Gastroesophageal sphincter (tissue), 4 donors: Measurements from ENCODE around the gene ADGRD2. TPM values are rescaled to one million over a fixed set of nuclear protein-coding genes. Genes with fewer than 3 reads are reported as not detected.

Experiments
- ATAC-seq: fragments of 150-250 bp; one replicate; pipeline ENCODE4 v1.9.1; 2016; ENCODE audit warnings: mild to moderate bottlenecking, moderate library complexity
- H3K27ac ChIP-seq, 4 donors: fragments of 200-600 bp; sonication (generic) in 3 of 4; 1 replicate in 3 of 4; 2 replicates in 1 of 4; pipeline ENCODE4 v1.5.1; 2016 to 2019
- H3K27me3 ChIP-seq: fragments of 200-600 bp; sonication (generic); one replicate; pipeline ENCODE4 v1.5.1; 2019
- H3K36me3 ChIP-seq, 2 donors: fragments of 200-600 bp; sonication (generic); one replicate each; pipeline ENCODE4 v1.5.1; 2019; ENCODE audit warnings: control low read depth in 1 of 2
- H3K4me1 ChIP-seq, 3 donors: fragments of 200-600 bp; sonication (generic); 1 replicate in 2 of 3; 2 replicates in 1 of 3; pipeline ENCODE4 v1.5.1; 2016 to 2019; ENCODE audit warnings: control low read depth in 2 of 3
- H3K4me3 ChIP-seq, 2 donors: fragments of 200-600 bp; sonication (generic); one replicate each; pipeline ENCODE4 v1.5.1; 2019; ENCODE audit warnings: mild to moderate bottlenecking in 1 of 2, moderate library complexity in 1 of 2
- H3K9me3 ChIP-seq, 3 donors: fragments of 200-600 bp; sonication (generic); one replicate each; pipeline ENCODE4 v1.5.1; 2017 to 2019; ENCODE audit warnings: control low read depth in 2 of 3
- CTCF ChIP-seq, 4 experiments: fragments of 200-600 bp in 2 of 4; fragments of 450-650 bp in 2 of 4; sonication (generic) in 1 of 4; IDR thresholded peaks; one replicate each; pipeline ENCODE4 v1.5.1; 2017 to 2019; ENCODE audit warnings: antibody characterized with exemption in 4 of 4, mild to moderate bottlenecking in 2 of 4, moderate library complexity in 2 of 4
- EP300 ChIP-seq: sonication (generic); formaldehyde crosslinking; IDR thresholded peaks from one replicate; pipeline ENCODE4 v1.6.1; 2017; ENCODE audit warnings: antibody characterized with exemption, mild to moderate bottlenecking
- POLR2A ChIP-seq, 2 donors: fragments of 450-650 bp; IDR thresholded peaks; one replicate each; pipeline ENCODE4 v1.6.1; 2017; ENCODE audit warnings: antibody characterized with exemption in 2 of 2, mild to moderate bottlenecking in 2 of 2, moderate library complexity in 1 of 2
- POLR2AphosphoS5 ChIP-seq: sonication (generic); formaldehyde crosslinking; IDR thresholded peaks from one replicate; pipeline ENCODE4 v1.6.1; 2017; ENCODE audit warnings: antibody characterized with exemption
- WGBS, 2 donors: methylation state at CpG; one replicate each; pipeline ENCODE4 v1.1.5; 2018; ENCODE audit warnings: low coverage in 1 of 2; 5-methylcytosine and 5-hydroxymethylcytosine counted together
- total RNA-seq, 4 donors: library from RNA; depleted of rRNA; stranded (reverse); fragments of >200 nt; gene quantifications; one replicate each; pipeline ENCODE4 v1.1.0, GENCODE V29; 2016

Gene ADGRD2
- total RNA-seq, 4 donors from 2014 or later, result not detected

GRCh38 chr9:124522121-124523098 lies 72.2 kb downstream of the ADGRD2 start:
- 81 to 83% methylated on average over 6 to 7 of the region's 7 CpGs for WGBS, 2 donors

DNA sequence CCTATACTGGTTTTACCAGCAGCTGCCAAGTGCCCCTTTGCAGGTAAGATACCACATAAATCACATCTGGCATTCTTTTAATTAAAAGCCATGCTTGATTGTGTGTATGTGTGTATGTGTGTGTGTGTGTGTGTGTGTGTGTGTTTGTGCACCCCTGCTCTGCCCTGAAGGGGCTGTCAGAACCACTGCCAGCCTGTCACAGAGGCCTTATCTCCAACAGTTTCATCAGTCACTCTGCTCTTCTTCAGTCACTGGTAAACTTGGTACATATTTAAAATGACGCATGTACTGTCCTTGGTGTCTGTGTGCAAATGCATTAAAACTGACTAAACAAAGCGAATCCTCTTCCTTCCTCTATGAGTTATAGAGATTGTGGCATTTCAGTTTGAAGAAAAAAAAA lies 75.9 kb downstream of the ADGRD2 start:
- Histone ChIP-seq H3K4me1 (no peaks in the 10 kb centered on the region), H3K27ac (no peak overlapping the region), H3K9me3 (no peaks in the 10 kb centered on the region), H3K27me3 (no peaks in the 10 kb centered on the region), H3K4me3 (no peak overlapping the region), H3K36me3 (peaks cover 0 to 10% of the 10 kb centered on the region in 2 donors)
- TF ChIP-seq CTCF (IDR thresholded peaks at IDR 0.05) (no peak), POLR2A (IDR thresholded peaks at IDR 0.05) (no peak), POLR2AphosphoS5 (no peak), EP300 (no peak)
- no peak for ATAC-seq
- 90 to 94% methylated on average over 2 of the region's 2 CpGs for WGBS, 2 donors

More at GRCh38 chr9:124522121-124523098, 72.2 kb downstream of the ADGRD2 start:
- peaks cover 1% of the 10 kb centered on the region for H3K27me3 ChIP-seq
- no peak for ATAC-seq
- no peak overlapping the region for H3K4me3 ChIP-seq
- H3K9me3 ChIP-seq, result no peaks in the 10 kb centered on the region
- H3K4me1 ChIP-seq, result no peaks in the 10 kb centered on the region
- no peak overlapping the region for H3K27ac ChIP-seq
- H3K36me3 ChIP-seq, result peaks cover 0 to 10% of the 10 kb centered on the region in 2 donors
- TF ChIP-seq POLR2A (IDR thresholded peaks at IDR 0.05) (no peak), CTCF (IDR thresholded peaks at IDR 0.05) (no peak), EP300 (no peak), POLR2AphosphoS5 (no peak)

GRCh38 chr9:124527781-124528180 lies 77.5 kb downstream of the ADGRD2 start:
- Histone ChIP-seq H3K27ac (no peak overlapping the region), H3K9me3 (no peaks in the 10 kb centered on the region), H3K4me1 (no peaks in the 10 kb centered on the region), H3K36me3 (peaks cover 0 to 10% of the 10 kb centered on the region in 2 donors), H3K4me3 (no peak overlapping the region), H3K27me3 (no peaks in the 10 kb centered on the region)
- whole genome bisulfite sequencing, 2 donors, result 65 to 72% methylated on average over 2 of the region's 3 CpGs
- no peak for ATAC-seq
- no peak for TF ChIP-seq CTCF (IDR thresholded peaks at IDR 0.05)
- TF ChIP-seq EP300, result no peak
- no peak for TF ChIP-seq POLR2A (IDR thresholded peaks at IDR 0.05)
- TF ChIP-seq POLR2AphosphoS5, result no peak

Other genes with a start within 250 kb of the ADGRD2 start
- gene NEK6, start 192.5 kb upstream of the ADGRD2 start, total RNA-seq, result 10 to 100 TPM; 13.2 to 31.7 (median 19.3) TPM
- 100 to 1,000 TPM; 116 to 152 (median 144) TPM for gene PSMB7, start 35.0 kb upstream of the ADGRD2 start, total RNA-seq
- not detected for gene NR5A1, start 56.9 kb downstream of the ADGRD2 start, total RNA-seq